Measurements from ENCODE around the gene GPX2.

Gene GPX2

DNA sequence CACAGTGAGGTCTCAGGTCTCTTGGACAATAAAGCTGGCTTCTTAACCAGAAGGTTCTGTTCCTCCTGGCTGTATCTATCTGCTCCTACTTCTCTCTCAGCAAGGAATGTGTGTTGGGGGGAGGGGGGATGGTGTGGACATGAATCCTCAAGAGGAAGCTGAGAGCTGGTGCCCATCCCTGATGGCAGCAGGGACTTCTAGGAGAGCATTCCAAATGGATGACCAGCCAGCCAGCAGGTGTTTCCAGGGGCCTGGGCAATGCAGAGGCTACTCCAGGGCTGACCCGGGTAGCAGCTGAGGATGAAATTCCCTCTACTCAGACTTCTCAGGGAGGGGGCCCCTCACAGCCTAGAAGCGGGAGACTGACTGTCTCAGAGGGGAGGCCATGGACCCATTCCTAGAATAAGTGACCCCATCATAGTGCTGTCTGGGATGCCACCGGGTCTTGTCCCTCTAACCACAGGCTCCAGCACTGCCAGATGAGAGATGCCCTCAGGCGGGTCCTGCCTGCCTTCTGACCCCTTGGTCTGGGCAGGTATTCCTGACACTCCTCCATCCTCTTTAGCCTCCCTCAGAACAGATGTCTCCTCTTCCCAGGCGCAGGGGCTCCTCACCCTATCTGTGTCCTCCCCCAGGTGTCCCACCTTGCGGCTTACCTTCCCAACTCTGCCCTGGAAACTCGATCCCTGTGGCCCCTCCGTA lies 28.4 kb upstream of the GPX2 start:
- Mint-ChIP-seq H3K9me3 (no peaks in the 10 kb centered on the region), H3K4me3 (peak overlapping the region; percentile 71), H3K4me1 (peaks cover 15% of the 10 kb centered on the region), H3K36me3 (peaks cover 1% of the 10 kb centered on the region), H3K27me3 (peaks cover 36% of the 10 kb centered on the region), H3K27ac (no peak overlapping the region)
- no peak for DNase-seq
- CTCF ChIA-PET = interaction anchor here (0.8 to 1.8 kb wide), 6 partner anchors 10 to 148 kb away, joined by 3 to 6 read pairs (median 4); partner anchors contain the start of gene CHURC1

DNA sequence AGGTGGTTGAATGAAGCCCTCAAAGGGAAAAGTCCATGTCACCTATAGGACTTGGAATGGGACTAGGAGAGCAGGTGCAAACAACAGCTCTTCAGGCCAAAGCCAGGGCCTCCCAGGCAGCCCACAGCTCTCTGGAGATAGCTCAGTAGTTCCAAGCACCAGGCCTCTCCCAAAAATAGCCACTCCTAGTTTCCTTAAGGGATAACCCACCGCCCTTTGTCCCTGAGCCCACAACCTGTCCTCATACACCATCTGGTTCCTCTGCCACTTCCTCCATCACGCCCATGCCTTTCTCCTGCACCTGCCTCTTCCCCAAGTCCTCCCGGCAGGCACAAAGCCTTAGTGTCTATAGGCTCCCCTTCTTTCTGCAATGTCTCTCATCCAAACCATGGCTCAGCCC lies 27.5 kb upstream of the GPX2 start:
- DNase-seq = no peak
- Mint-ChIP-seq H3K27ac (no peak overlapping the region), H3K9me3 (no peaks in the 10 kb centered on the region), H3K4me1 (peaks cover 15% of the 10 kb centered on the region), H3K4me3 (no peak overlapping the region), H3K27me3 (peaks cover 36% of the 10 kb centered on the region), H3K36me3 (peaks cover 1% of the 10 kb centered on the region)
- CTCF ChIA-PET = interaction anchor here (0.8 to 1.8 kb wide), 6 partner anchors 15 to 147 kb away, joined by 3 to 6 read pairs (median 4); partner anchors contain the start of gene CHURC1

DNA sequence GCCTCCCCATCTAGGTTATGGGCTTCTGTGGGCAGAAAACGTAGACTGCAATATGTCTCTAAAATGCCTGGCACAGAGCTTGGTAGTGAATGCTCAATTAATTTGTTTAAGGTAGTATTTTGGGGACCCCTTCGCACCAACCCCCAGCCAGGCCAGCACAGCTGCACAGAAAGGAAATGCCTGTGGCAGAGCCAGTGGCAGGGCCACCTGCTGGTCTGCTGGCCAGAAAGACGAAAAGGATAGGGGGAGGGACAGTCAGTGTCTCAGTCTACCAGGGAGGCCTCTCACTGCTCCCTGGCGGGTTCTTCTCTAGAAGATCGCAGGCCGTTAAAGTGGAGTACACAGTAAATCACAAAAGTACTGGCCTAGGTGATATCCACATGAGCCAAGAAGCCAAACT lies 26.1 kb upstream of the GPX2 start:
- CTCF ChIA-PET = interaction anchor here (0.8 to 1.7 kb wide), 2 partner anchors 16 to 145 kb away, joined by 3 read pairs; no protein-coding TSS in a partner anchor
- Mint-ChIP-seq H3K4me1 (peaks cover 15% of the 10 kb centered on the region), H3K36me3 (peaks cover 1% of the 10 kb centered on the region), H3K9me3 (no peaks in the 10 kb centered on the region), H3K27me3 (peaks cover 31% of the 10 kb centered on the region), H3K27ac (no peak overlapping the region), H3K4me3 (no peak overlapping the region)
- DNase-seq = no peak

DNA sequence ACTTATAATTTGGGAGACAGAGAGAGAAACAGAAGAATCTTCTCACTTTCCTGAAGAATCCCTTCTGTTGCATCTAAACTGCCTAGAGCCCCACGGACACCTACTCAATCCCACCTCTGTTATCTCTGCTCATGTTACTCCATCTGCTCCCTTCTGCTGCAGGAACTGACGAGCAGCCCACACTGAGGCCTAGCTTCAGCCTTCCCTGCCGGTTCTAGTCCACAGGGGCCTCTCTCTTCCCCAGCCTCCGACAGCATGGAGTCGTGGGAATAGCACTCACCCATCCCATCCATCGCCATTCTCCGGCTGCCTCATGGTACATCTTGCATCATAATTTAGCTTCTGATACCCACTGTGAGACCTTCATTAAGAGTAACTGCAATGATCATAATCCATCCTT lies 25.6 kb upstream of the GPX2 start:
- Mint-ChIP-seq H3K4me1 (peaks cover 15% of the 10 kb centered on the region), H3K36me3 (peaks cover 1% of the 10 kb centered on the region), H3K9me3 (no peaks in the 10 kb centered on the region), H3K4me3 (no peak overlapping the region), H3K27ac (peak overlapping the region; percentile 24), H3K27me3 (peaks cover 31% of the 10 kb centered on the region)
- no peak for DNase-seq
- CTCF ChIA-PET = interaction anchor here (0.8 kb wide), 1 partner anchor 144 kb away, joined by 3 read pairs; no protein-coding TSS in a partner anchor

DNA sequence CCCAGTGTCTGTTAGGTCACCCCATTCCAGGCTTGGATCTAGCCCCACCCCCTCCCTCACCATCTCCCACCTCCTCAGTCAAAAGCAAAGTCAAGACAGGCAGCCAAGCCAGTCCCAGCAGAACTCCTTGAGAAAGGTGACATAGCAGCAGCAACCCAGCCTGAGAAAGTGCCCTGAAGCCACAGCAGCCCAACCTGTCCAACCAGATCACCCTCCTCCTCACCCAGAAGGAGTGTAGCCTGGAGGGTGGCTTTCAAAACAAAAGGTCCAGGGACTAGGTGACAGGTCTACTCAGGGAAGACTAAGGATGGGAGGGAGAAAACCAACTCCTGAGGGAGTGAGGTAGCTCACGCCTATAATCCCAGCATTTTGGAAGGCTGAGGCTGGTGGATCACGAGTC lies 24.4 kb upstream of the GPX2 start:
- Mint-ChIP-seq H3K4me1 (peaks cover 12% of the 10 kb centered on the region), H3K27me3 (peaks cover 22% of the 10 kb centered on the region), H3K4me3 (no peak overlapping the region), H3K9me3 (no peaks in the 10 kb centered on the region), H3K27ac (no peak overlapping the region), H3K36me3 (peaks cover 1% of the 10 kb centered on the region)
- CTCF ChIA-PET = no interaction called here
- no peak for DNase-seq

DNA sequence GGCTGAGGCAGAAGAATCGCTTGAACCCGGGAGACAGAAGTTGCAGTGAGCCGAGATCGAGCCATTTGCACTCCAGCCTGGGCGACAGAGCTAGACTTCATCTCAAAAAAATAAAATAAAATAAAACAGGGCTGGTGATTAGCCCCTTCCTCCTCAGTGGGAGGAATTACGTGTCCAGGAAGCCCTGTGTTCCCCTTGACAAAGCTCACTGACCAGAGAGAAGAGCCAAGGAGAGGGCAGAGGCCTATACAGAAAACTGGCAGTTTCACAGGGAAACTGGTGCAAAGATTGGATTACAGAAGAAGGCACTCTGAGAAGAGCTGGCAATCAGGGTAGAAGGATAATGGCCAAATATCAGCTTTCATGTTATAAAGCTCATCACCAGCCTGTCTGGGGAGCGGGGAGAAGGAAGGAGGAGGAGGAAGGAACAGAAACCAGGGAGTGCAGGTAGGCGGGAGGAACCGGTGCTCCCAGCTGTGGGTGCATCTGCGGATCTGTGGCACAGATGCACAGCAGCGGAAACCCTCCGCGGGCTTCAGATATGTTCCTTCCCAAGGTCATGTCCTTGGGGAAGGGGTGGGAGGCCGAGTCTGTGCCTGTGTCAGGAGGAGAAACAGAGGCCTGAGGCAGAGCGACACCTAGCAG lies 22.9 kb upstream of the GPX2 start:
- no peaks in the 10 kb centered on the region for H3K9me3 Mint-ChIP-seq
- peaks cover 4% of the 10 kb centered on the region for H3K4me1 Mint-ChIP-seq
- CTCF ChIA-PET = no interaction called here
- DNase-seq = no peak
- peaks cover 1% of the 10 kb centered on the region for H3K36me3 Mint-ChIP-seq
- no peak overlapping the region for H3K27ac Mint-ChIP-seq
- peaks cover 10% of the 10 kb centered on the region for H3K27me3 Mint-ChIP-seq
- H3K4me3 Mint-ChIP-seq = no peak overlapping the region

DNA sequence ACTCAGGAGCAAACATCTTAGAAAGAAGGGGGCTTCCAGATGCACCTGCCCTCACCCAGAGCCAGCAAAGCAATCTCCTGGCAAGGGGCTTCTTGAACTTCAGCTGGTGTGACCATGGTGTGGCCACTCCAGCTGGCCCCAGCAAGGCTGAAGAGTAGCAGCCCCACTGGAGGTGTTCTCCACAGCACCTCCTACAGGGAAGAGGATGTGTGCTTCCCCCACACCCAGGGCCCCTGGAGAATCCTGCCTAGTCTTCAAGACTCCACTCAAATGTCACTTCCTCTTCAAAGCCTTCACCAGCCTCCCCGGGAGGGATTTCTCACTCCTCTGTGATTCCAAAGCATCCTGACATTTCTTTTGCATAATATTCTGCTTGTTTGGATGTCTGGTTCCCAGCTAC lies 21.1 kb upstream of the GPX2 start:
- Mint-ChIP-seq H3K36me3 (peaks cover 1% of the 10 kb centered on the region), H3K27me3 (no peaks in the 10 kb centered on the region), H3K4me1 (no peaks in the 10 kb centered on the region), H3K27ac (no peak overlapping the region), H3K4me3 (no peak overlapping the region), H3K9me3 (no peaks in the 10 kb centered on the region)
- no peak for DNase-seq
- CTCF ChIA-PET = no interaction called here

DNA sequence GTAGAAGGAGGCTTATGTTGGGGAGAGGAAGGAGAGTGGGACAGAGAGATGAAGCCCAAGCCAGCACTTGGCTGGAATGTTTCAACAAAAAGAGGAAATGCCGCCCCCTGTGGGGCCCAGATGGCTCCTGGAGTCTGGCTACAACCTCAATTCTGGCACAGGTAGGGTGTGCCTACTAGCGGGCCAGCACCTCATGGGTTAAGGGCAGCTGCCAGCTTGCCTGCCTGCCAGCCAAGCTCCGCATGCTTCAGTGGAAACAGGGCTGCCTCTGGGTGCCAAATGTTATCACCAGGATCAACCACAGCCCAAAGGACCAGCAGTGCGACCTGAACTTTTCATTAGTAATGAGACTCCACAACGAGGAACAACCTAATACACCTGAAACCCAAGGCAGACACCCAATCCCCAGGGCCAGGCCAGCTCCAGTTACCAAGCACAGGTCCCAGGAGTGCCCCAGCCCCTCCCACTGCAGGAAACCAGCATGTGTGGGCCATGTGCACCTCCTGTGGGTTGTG lies 18.3 kb upstream of the GPX2 start:
- no peaks in the 10 kb centered on the region for H3K36me3 Mint-ChIP-seq

DNA sequence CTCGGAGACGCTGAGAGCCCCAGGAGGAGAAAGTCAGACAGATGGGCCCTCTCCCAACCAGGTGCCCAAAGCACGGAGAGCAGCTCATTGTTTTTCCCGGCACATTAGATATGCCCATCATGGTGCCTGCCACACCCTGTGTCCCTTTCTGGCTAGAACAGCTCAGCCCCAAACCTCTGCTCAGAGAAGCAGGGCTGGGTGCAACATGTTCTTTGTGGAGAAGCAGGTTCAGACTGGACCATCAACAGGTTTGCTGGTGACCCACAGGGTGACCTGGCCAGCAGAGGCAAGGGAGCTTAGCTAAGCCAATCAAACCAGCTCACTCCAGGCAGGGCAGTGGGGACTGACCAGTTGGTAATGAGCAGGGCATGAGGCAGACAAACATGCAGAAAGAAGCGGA lies 16.2 kb upstream of the GPX2 start:
- H3K27ac Mint-ChIP-seq = no peak overlapping the region
- H3K4me1 Mint-ChIP-seq = no peaks in the 10 kb centered on the region
- H3K36me3 Mint-ChIP-seq = no peaks in the 10 kb centered on the region
- CTCF ChIA-PET = no interaction called here
- H3K27me3 Mint-ChIP-seq = no peaks in the 10 kb centered on the region
- no peak overlapping the region for H3K4me3 Mint-ChIP-seq
- no peak for DNase-seq
- no peaks in the 10 kb centered on the region for H3K9me3 Mint-ChIP-seq

More for the DNA sequence above, 18.3 kb upstream of the GPX2 start:
- H3K27ac Mint-ChIP-seq = no peak overlapping the region
- CTCF ChIA-PET = interaction anchor here (0.6 to 1.3 kb wide), 4 partner anchors 9 to 382 kb away, joined by 3 to 5 read pairs (median 3); no protein-coding TSS in a partner anchor
- no peaks in the 10 kb centered on the region for H3K9me3 Mint-ChIP-seq
- H3K27me3 Mint-ChIP-seq = no peaks in the 10 kb centered on the region
- no peak overlapping the region for H3K4me3 Mint-ChIP-seq
- no peak for DNase-seq
- H3K4me1 Mint-ChIP-seq = no peaks in the 10 kb centered on the region

DNA sequence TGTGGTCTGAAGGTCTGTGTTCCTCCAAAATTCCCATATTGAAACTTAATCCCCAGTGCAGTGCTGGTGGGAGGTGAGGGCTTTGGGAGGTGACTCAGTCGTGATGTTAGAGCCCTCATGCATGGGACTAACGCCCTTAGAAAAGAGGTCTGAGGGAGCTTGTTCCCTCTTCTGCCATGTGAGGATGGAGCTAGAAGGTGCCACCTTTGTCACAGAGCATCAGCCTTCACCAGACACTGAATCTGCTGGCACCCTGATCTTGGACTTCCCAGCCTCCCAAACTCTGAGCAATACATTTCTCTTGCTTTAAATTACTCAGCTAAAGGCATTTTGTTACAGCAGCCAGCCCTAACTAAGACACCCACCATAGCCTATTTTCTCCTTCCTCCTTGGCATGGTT lies 15.7 kb upstream of the GPX2 start:
- peaks cover 2% of the 10 kb centered on the region for H3K36me3 Mint-ChIP-seq
- no peak for DNase-seq
- CTCF ChIA-PET = no interaction called here

DNA sequence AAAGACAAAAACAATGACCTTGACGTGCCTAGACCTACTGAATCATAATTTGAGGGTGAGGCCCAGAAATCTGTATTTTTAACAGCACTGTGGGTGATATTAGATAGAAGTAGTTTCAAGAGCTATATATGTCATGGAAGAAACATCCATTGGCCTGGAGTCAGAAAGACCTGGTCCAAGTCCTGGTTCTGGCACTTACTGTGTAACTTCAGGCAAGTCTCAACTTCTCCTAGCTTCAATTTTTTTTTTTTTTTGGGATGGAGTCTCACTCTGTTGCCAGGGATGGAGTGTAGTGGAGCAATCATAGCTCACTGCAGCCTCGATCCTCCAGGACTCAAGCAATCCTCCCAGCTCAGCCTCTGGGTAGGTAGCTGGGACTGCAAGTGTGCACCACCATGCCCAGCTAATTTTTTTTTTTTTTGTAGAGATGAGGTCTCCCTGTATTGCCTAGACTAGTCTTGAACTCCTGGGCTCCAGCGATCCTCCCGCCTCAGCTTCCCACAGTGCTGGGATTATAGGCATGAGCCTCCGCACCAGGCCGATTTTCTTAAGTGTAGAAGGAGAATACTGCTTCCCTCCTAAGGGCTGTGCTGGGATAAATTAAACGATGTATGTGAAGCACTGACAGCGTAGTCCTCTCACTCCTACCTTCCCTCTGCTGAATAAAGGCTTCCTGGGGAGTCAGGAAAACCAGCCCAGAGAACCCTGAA lies 14.3 kb upstream of the GPX2 start:
- H3K36me3 Mint-ChIP-seq = peaks cover 2% of the 10 kb centered on the region
- H3K4me1 Mint-ChIP-seq = peaks cover 3% of the 10 kb centered on the region
- no peaks in the 10 kb centered on the region for H3K9me3 Mint-ChIP-seq
- no peak overlapping the region for H3K27ac Mint-ChIP-seq
- CTCF ChIA-PET = interaction anchor here (1.5 kb wide), 1 partner anchor 28 kb away, joined by 3 read pairs; no protein-coding TSS in a partner anchor
- H3K4me3 Mint-ChIP-seq = no peak overlapping the region
- no peaks in the 10 kb centered on the region for H3K27me3 Mint-ChIP-seq
- DNase-seq = no peak

More for the DNA sequence above, 15.7 kb upstream of the GPX2 start:
- Mint-ChIP-seq H3K4me3 (no peak overlapping the region), H3K27ac (no peak overlapping the region), H3K9me3 (no peaks in the 10 kb centered on the region), H3K27me3 (no peaks in the 10 kb centered on the region), H3K4me1 (no peaks in the 10 kb centered on the region)

DNA sequence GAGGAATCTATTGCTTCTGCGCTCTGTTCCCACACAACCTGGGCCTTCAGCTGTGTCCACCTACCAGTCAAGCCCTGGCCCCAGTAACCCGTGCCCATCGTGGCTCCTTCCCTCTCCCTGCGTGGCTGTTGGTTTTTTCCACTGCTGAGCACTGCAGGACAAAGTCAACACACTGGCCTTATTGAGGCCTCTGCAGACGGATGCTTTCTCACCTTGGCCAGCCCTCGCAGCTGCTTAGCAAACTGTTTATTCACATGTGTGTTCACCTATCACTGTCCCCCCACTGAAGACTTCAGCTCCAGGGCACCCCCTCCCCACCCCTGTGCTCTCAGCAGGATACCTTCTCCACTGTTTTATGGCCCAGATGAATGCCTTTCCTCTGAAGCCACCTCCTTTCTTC lies 12.8 kb upstream of the GPX2 start:
- DNase-seq = no peak
- peaks cover 4% of the 10 kb centered on the region for H3K36me3 Mint-ChIP-seq
- CTCF ChIA-PET = no interaction called here
- H3K27ac Mint-ChIP-seq = no peak overlapping the region
- H3K4me3 Mint-ChIP-seq = no peak overlapping the region
- H3K9me3 Mint-ChIP-seq = no peaks in the 10 kb centered on the region
- no peaks in the 10 kb centered on the region for H3K27me3 Mint-ChIP-seq
- peaks cover 3% of the 10 kb centered on the region for H3K4me1 Mint-ChIP-seq

DNA sequence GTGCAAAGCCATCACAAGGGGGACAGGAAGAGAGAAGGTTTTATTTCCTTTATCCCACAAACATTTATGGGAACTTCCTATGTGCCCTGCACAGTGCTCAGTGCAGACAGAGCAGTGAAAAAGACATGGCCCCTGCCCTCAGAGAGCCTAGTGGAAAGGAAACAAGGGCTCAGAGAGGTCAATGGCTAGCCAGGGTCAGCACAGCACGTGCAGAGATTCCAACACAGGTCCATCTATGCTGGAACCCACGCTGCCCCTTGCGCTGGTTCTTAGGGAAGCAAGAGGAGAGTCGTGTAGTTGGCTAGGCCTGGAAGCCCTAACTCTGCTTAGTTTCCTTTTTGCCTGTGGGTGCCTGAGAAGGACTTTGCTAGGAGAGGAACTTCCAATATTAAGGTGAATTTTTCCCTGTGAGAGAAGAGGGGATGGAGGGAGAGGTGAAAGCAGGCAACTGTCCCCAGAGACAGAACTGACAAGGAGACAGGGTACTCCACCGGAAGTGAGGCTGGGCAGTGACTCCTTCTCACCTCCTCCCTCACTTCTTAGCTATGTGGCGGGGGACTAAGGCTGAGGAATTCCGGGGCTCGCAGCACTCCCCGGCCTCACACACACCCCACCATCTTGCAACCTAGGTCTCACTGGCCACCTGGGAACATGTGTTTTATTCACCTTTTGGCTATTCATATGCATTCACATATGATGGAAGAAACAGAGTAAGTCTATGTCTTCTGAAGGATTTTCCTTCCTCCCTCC lies 12.1 kb upstream of the GPX2 start:
- Mint-ChIP-seq H3K9me3 (no peaks in the 10 kb centered on the region), H3K27me3 (no peaks in the 10 kb centered on the region), H3K4me1 (peaks cover 3% of the 10 kb centered on the region), H3K27ac (peak overlapping the region; percentile 40), H3K4me3 (no peak overlapping the region), H3K36me3 (peaks cover 6% of the 10 kb centered on the region)
- DNase-seq = no peak
- CTCF ChIA-PET = no interaction called here

DNA sequence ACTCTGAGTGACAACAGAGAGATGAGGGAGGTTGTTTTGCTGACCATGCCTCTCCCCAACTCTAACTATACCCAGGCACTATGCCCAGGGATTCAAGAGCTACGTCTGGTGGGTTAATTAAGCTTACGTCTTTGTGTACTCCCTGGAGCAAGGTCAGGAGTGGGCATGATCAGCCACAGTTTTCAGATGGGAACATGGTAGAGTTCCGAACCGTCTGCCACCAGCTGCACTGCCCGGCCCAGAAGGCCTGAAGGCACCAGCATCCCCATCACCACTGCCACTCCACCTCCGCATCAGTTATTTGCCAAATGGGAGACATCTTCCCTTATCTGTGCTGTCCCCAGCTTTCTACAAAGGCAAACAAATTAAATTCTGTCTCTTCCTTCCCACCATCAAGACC lies 11.1 kb upstream of the GPX2 start:
- H3K4me3 Mint-ChIP-seq = no peak overlapping the region
- CTCF ChIA-PET = interaction anchor here (1.1 to 1.2 kb wide), 3 partner anchors 8 to 27 kb away, joined by 3 to 6 read pairs (median 3); no protein-coding TSS in a partner anchor
- DNase-seq = no peak
- no peaks in the 10 kb centered on the region for H3K27me3 Mint-ChIP-seq
- H3K4me1 Mint-ChIP-seq = peaks cover 3% of the 10 kb centered on the region
- H3K27ac Mint-ChIP-seq = no peak overlapping the region
- no peaks in the 10 kb centered on the region for H3K9me3 Mint-ChIP-seq
- peaks cover 7% of the 10 kb centered on the region for H3K36me3 Mint-ChIP-seq

All from activated naive CD4-positive, alpha-beta T cell treated with anti-CD3 and anti-CD28 coated beads, Interleukin-2, amount 10 ng/mL, durations not matched to agents 7 days and 5 days (primary cell).